Naive thymus-derived CD4-positive, alpha-beta T cell (primary cell): ENCODE results near the gene OXGR1. TPM values are rescaled to one million over a fixed set of nuclear protein-coding genes. Genes with fewer than 3 reads are reported as not detected.

ENCODE experiments used
- ATAC-seq: fragments of 150-1000 bp; cut with Tn5 transposase; 2 replicates; pipeline ENCODE4 v1.10.0; 2021; ENCODE audit warnings: mild to moderate bottlenecking, moderate library complexity
- CTCF ChIA-PET: fragments of 350-600 bp; sonication (Branson Sonifier 250); formaldehyde crosslinking; loops from one replicate; lab custom pipeline; 2021; ENCODE audit warnings: antibody characterized with exemption; lab: Charles Lee
- POLR2A ChIA-PET: fragments of 350-600 bp; sonication (Branson Sonifier 250); formaldehyde crosslinking; loops from one replicate; lab custom pipeline; 2021; ENCODE audit warnings: antibody characterized with exemption, inconsistent platforms; lab: Charles Lee
- DNase-seq, 9 donors: peaks; one replicate each; pipeline versions ENCODE4 v3.0.0 to v3.0.0-alpha.2; 2020 to 2022; ENCODE audit warnings: mixed read lengths in 1 of 9
- H3K27ac ChIP-seq: one replicate; pipeline ENCODE4 v1.7.0; 2013; ENCODE audit warnings: mild to moderate bottlenecking, low read depth, low read length, moderate library complexity
- H3K27me3 ChIP-seq, 2 donors: one replicate each; pipeline ENCODE4 v1.7.0; 2013; ENCODE audit warnings: low read length in 2 of 2, mild to moderate bottlenecking in 2 of 2, moderate library complexity in 2 of 2; ENCODE audit not compliant: control insufficient read depth in 2 of 2, insufficient read depth in 2 of 2
- H3K36me3 ChIP-seq, 3 experiments: 1 replicate in 2 of 3; 2 replicates in 1 of 3; pipeline ENCODE4 v1.7.0; 2013; ENCODE audit warnings: low read length in 3 of 3, mild to moderate bottlenecking in 3 of 3, moderate library complexity in 1 of 3; ENCODE audit not compliant: insufficient read depth in 3 of 3, control insufficient read depth in 2 of 3
- H3K4me1 ChIP-seq, 2 donors: one replicate each; pipeline ENCODE4 v1.7.0; 2013; ENCODE audit warnings: low read length in 2 of 2, mild to moderate bottlenecking in 2 of 2, moderate library complexity in 1 of 2; ENCODE audit not compliant: control insufficient read depth in 2 of 2, insufficient read depth in 2 of 2
- H3K4me3 ChIP-seq: 2 replicates; pipeline ENCODE4 v1.7.0; 2013; ENCODE audit warnings: mild to moderate bottlenecking, low read length
- H3K9me3 ChIP-seq, 3 experiments: 1 replicate in 2 of 3; 2 replicates in 1 of 3; pipeline ENCODE4 v1.7.0; 2013; ENCODE audit warnings: low read length in 3 of 3; ENCODE audit not compliant: control insufficient read depth in 2 of 3
- H3K27ac Mint-ChIP-seq, 9 donors: one replicate each; pipeline ENCODE4 v1.8.0; 2020 to 2022; ENCODE audit warnings: mixed read lengths in 9 of 9, mild to moderate bottlenecking in 8 of 9, moderate library complexity in 5 of 9, inconsistent platforms in 2 of 9
- H3K27me3 Mint-ChIP-seq, 5 donors: one replicate each; pipeline ENCODE4 v1.8.0; 2021 to 2022; ENCODE audit warnings: mixed read lengths in 5 of 5, mild to moderate bottlenecking in 1 of 5
- H3K36me3 Mint-ChIP-seq, 5 donors: one replicate each; pipeline ENCODE4 v1.8.0; 2020 to 2022; ENCODE audit warnings: mixed read lengths in 5 of 5, mild to moderate bottlenecking in 3 of 5, inconsistent platforms in 1 of 5
- H3K4me1 Mint-ChIP-seq, 7 donors: one replicate each; pipeline ENCODE4 v1.8.0; 2020 to 2022; ENCODE audit warnings: mixed read lengths in 7 of 7, mild to moderate bottlenecking in 3 of 7, inconsistent platforms in 1 of 7
- H3K4me3 Mint-ChIP-seq, 10 donors: one replicate each; pipeline ENCODE4 v1.8.0; 2020 to 2022; ENCODE audit warnings: mild to moderate bottlenecking in 10 of 10, mixed read lengths in 10 of 10, moderate library complexity in 6 of 10, inconsistent platforms in 2 of 10
- H3K9me3 Mint-ChIP-seq, 11 donors: one replicate each; pipeline ENCODE4 v1.8.0; 2020 to 2022; ENCODE audit warnings: mixed read lengths in 11 of 11, mild to moderate bottlenecking in 4 of 11, inconsistent platforms in 1 of 11, moderate library complexity in 1 of 11
- intact Hi-C, 2 donors: fragments of 100-400 bp; cut with micrococcal nuclease; formaldehyde crosslinking; loops; one replicate each; pipeline ENCODE4 v1.15.1; 2023
- polyA plus RNA-seq, 2 donors: library from polyadenylated mRNA; unstranded; fragments of 300-500 nt; fragmentation: Illumina TruSeq; gene quantifications; one replicate each; pipeline ENCODE4 v1.2.3, GENCODE V29; 2021
- total RNA-seq, 6 experiments: library from RNA in 5 of 6; stranded (reverse) in 5 of 6; gene quantifications; 1 replicate in 5 of 6; 2 replicates in 1 of 6; pipeline ENCODE4 v1.2.3 and lab custom pipeline; 2021 to 2026

OXGR1 gene
- total and polyA plus RNA-seq, 7 experiments from 2014 or later: not detected

DNA sequence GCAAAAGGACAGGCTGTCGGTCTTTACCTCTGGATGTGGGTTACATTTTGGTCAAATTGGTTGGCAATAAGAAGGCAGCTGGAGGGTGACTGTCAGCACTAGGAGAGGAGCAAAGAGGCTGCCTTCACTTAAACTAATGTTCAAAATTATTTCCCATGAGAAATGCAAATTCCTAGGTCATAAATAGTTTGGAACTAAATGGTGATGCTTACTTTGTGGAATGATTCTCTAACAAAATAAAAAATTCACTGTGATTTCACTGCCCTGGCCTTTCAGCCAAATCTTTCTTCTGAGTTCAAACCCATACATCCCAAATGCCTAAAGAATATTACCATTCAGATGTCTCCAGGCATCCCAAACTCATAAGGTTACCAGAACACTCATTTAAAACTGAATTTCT is 25.0 kb upstream of the OXGR1 start:
- Histone ChIP-seq H3K9me3 (no peaks in the 10 kb centered on the region), H3K36me3 (no peaks in the 10 kb centered on the region), H3K27ac (no peak overlapping the region), H3K4me3 (no peak overlapping the region), H3K4me1 (no peaks in the 10 kb centered on the region), H3K27me3 (no peaks in the 10 kb centered on the region)
- peaks cover 0 to 3% (median 0%) of the 10 kb centered on the region in 11 donors for H3K9me3 Mint-ChIP-seq
- no peak overlapping the region for H3K27ac Mint-ChIP-seq
- H3K36me3 Mint-ChIP-seq: no peaks in the 10 kb centered on the region
- ATAC-seq (no peak), DNase-seq (no peak)
- ChIA-PET CTCF (interaction anchor here (0.6 kb wide), 1 partner anchor 363 kb away, joined by 3 read pairs; no protein-coding TSS in a partner anchor), POLR2A (no interaction called here)
- H3K4me1 Mint-ChIP-seq: peaks cover 4 to 13% (median 7%) of the 10 kb centered on the region in 7 donors
- H3K27me3 Mint-ChIP-seq: peaks cover 26 to 62% (median 38%) of the 10 kb centered on the region in 5 donors
- H3K4me3 Mint-ChIP-seq: no peak overlapping the region
- intact Hi-C loops: loop anchor here (5.0 to 10.0 kb wide), 2 partner anchors 323 to 786 kb away; no protein-coding TSS in a partner anchor

DNA sequence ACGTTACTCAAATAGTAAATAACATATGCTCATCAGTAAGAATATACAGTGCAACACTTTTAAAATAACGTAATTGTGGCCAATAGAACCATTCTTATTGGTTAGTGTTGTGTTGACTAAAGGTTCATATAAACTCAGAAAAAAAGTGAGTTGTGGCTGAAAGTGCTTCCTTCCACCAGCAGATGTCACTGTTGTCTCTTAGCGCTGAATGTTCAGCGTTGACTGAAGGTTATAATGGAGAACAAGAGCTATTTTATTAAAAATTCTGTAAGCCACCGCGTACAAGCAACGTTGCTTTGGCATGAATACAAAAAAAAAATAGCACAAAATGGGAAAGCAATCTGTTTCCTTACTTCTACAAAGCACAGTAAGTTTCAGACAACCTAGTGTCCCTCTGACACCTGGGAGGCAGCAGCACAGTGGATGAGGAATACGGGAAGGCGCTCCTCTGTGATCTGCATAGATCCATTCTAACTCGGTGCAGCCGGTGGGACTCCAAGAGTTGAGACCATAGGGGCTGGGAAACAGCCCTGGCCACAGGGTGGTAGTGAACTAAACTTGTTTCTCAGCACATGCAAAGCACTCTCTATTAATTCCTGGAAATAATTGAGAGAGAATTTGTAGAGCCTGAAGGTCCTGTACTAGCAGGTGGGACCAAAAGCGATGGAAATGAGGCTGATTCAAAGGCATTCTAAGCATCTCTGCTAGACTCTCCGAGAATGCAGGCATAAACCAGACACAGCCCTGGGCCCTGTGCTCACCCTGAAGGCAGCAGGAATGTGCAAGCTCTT is 23.9 kb upstream of the OXGR1 start:
- no peaks in the 10 kb centered on the region for H3K27me3 ChIP-seq
- ChIA-PET POLR2A (no interaction called here), CTCF (interaction anchor here (0.6 kb wide), 1 partner anchor 364 kb away, joined by 3 read pairs; no protein-coding TSS in a partner anchor)
- H3K36me3 ChIP-seq: no peaks in the 10 kb centered on the region
- no peak overlapping the region for H3K27ac Mint-ChIP-seq
- H3K27ac ChIP-seq: no peak overlapping the region
- DNase-seq: peak in 5 of 9 donors; percentile 25 to 45 (median 30)
- intact Hi-C loops: loop anchor here (1.0 to 10.0 kb wide), 4 partner anchors 10 to 787 kb away; no protein-coding TSS in a partner anchor
- no peaks in the 10 kb centered on the region for H3K36me3 Mint-ChIP-seq
- no peaks in the 10 kb centered on the region for H3K4me1 ChIP-seq
- peaks cover 0 to 4% (median 0%) of the 10 kb centered on the region in 11 donors for H3K9me3 Mint-ChIP-seq
- H3K9me3 ChIP-seq: no peaks in the 10 kb centered on the region
- H3K4me3 ChIP-seq: no peak overlapping the region
- peak; percentile 69 for ATAC-seq
- H3K4me1 Mint-ChIP-seq: peaks cover 4 to 13% (median 7%) of the 10 kb centered on the region in 7 donors
- peaks cover 26 to 65% (median 39%) of the 10 kb centered on the region in 5 donors for H3K27me3 Mint-ChIP-seq
- peak overlapping the region in 1 of 10 donors; percentile 23 for H3K4me3 Mint-ChIP-seq

DNA sequence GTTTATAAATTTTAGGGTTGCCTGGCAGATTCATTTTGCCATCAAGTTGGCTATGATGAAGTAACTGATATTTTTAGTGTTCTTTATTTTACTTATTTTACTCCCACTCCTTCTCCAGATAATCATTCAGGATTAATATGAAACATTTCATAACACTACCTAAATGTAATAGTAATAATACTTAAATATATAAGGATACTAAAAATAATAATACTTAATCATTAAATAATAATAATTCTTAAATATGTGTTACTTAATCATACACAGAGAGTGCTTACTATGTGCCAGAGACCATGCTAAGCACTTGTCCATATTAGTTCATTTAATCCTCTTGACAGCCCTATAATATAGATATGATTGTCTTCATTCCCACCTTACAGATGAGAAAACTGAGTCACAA is 23.0 kb upstream of the OXGR1 start:
- no peak for DNase-seq
- H3K36me3 Mint-ChIP-seq: peaks cover 0 to 3% (median 0%) of the 10 kb centered on the region in 5 donors
- ChIA-PET POLR2A (no interaction called here), CTCF (interaction anchor here (0.6 kb wide), 1 partner anchor 311 kb away, joined by 5 read pairs; no protein-coding TSS in a partner anchor)
- H3K27ac ChIP-seq: no peak overlapping the region
- peaks cover 4 to 13% (median 7%) of the 10 kb centered on the region in 7 donors for H3K4me1 Mint-ChIP-seq
- no peak overlapping the region for H3K4me3 ChIP-seq
- intact Hi-C loops: loop anchor here (5.0 to 10.0 kb wide), 2 partner anchors 325 to 787 kb away; no protein-coding TSS in a partner anchor
- peaks cover 0 to 4% (median 0%) of the 10 kb centered on the region in 11 donors for H3K9me3 Mint-ChIP-seq
- H3K27ac Mint-ChIP-seq: no peak overlapping the region
- H3K27me3 ChIP-seq: no peaks in the 10 kb centered on the region
- ATAC-seq: no peak
- no peaks in the 10 kb centered on the region for H3K36me3 ChIP-seq
- H3K27me3 Mint-ChIP-seq: peaks cover 25 to 60% (median 34%) of the 10 kb centered on the region in 5 donors
- no peak overlapping the region for H3K4me3 Mint-ChIP-seq
- no peaks in the 10 kb centered on the region for H3K4me1 ChIP-seq
- H3K9me3 ChIP-seq: no peaks in the 10 kb centered on the region

DNA sequence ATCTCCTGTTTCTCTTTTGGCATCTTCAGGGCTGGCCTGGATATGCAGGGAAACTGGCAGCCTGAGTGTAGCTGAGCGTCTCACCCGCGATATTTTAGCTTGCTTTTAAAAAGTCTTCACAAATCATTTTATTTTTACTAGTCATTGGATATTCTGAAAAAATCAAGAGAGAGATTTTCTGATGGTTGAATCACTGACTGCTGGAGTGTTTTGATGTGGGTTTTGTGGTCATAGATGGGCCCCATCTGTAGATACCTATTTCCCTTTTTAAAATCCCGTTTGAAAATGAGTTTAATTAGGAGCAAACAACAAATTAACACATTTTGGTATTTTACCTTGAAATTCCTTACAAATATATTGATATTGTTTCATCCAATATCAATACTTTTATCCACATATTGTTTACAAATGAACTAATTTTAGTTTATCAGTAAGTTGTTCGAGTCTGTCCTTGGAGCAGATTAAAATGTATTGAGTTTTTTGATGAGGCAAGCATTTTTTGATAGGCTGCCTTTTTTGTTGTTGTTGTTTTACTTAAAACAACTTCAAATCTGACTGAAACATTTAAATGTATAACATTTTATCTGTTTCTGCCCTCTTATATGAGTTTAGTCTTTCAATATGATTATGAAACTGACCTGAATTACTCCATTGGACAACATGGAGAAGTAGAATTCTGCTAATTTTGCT is 21.5 kb upstream of the OXGR1 start:
- Histone ChIP-seq H3K4me1 (no peaks in the 10 kb centered on the region), H3K36me3 (no peaks in the 10 kb centered on the region), H3K9me3 (no peaks in the 10 kb centered on the region), H3K27me3 (no peaks in the 10 kb centered on the region), H3K4me3 (no peak overlapping the region), H3K27ac (no peak overlapping the region)
- Mint-ChIP-seq H3K27me3 (peaks cover 23 to 59% (median 38%) of the 10 kb centered on the region in 5 donors), H3K9me3 (peaks cover 0 to 4% (median 0%) of the 10 kb centered on the region in 11 donors), H3K4me1 (peaks cover 4 to 13% (median 7%) of the 10 kb centered on the region in 7 donors), H3K27ac (peak overlapping the region in 1 of 9 donors; percentile 6), H3K36me3 (peaks cover 0 to 4% (median 0%) of the 10 kb centered on the region in 5 donors), H3K4me3 (peak overlapping the region in 1 of 10 donors; percentile 4)
- DNase-seq (peak in 3 of 9 donors; percentile 10 to 15 (median 11)), ATAC-seq (no peak)
- CTCF ChIA-PET: no interaction called here
- POLR2A ChIA-PET: no interaction called here
- intact Hi-C loops: loop anchor here (5.0 to 10.0 kb wide), 2 partner anchors 326 to 789 kb away; no protein-coding TSS in a partner anchor

DNA sequence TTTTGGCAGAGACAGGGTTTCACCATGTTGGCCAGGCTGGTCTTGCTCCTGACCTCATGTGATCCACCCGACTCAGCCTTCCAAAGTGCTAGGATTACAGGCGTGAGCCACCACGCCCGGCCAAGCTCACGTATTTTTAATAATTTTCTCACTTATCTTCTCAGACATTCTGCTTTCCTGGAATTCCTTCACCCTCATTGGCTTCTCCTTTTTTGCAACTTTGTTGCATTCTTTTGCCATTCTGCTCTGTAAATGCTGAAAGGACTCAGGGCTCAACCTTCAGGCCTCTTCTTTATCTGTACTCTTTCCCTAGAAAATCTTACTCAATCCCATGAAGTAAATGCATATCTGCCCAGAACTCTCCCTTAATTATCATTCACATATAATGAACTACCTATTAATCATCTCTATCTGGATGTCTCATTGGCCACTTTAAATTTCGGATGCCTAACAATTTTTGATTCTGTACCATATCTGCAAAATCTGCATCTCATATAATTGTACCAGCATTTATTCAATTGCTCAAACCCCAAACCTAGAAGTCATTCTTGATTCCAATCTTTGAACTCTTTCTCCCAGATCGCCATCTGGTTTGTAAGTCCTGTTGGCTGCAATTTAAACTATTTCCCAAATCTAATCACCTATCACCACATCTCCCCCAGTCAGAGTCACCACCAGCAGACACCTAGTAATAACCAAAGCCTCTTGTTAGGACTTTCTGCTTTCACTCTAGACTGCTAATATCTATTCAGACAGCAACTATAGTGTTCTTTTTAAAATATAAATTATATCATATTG is 18.2 kb upstream of the OXGR1 start:
- ATAC-seq: no peak
- H3K36me3 Mint-ChIP-seq: peaks cover 0 to 4% (median 0%) of the 10 kb centered on the region in 5 donors
- no peak overlapping the region for H3K4me3 Mint-ChIP-seq
- Histone ChIP-seq H3K27me3 (no peaks in the 10 kb centered on the region), H3K9me3 (no peaks in the 10 kb centered on the region), H3K4me1 (no peaks in the 10 kb centered on the region), H3K4me3 (no peak overlapping the region), H3K36me3 (no peaks in the 10 kb centered on the region), H3K27ac (no peak overlapping the region)
- H3K27me3 Mint-ChIP-seq: peaks cover 8 to 52% (median 39%) of the 10 kb centered on the region in 5 donors
- peaks cover 3 to 13% (median 7%) of the 10 kb centered on the region in 7 donors for H3K4me1 Mint-ChIP-seq
- H3K9me3 Mint-ChIP-seq: peaks cover 0 to 4% (median 0%) of the 10 kb centered on the region in 11 donors
- ChIA-PET CTCF (no interaction called here), POLR2A (no interaction called here)
- DNase-seq: no peak
- no peak overlapping the region for H3K27ac Mint-ChIP-seq
- intact Hi-C loops: loop anchor here in 1 of 2 donors (10.0 kb wide), 1 partner anchor 792 kb away; no protein-coding TSS in a partner anchor
